Duodenal mucosa (tissue), 2 donors: ENCODE results near the gene HS3ST3B1.

Experiments used
- H3K27ac ChIP-seq: one replicate; pipeline ENCODE4 v1.7.0; 2013; ENCODE audit warnings: low read depth, low read length
- H3K27me3 ChIP-seq, 2 donors: one replicate each; pipeline ENCODE4 v1.7.0; 2013; ENCODE audit warnings: low read length in 2 of 2, control low read depth in 1 of 2; ENCODE audit not compliant: insufficient read depth in 2 of 2, control insufficient read depth in 1 of 2
- H3K36me3 ChIP-seq, 2 donors: one replicate each; pipeline ENCODE4 v1.7.0; 2013; ENCODE audit warnings: low read length in 2 of 2, control low read depth in 1 of 2; ENCODE audit not compliant: insufficient read depth in 2 of 2, control insufficient read depth in 1 of 2
- H3K4me1 ChIP-seq, 2 donors: one replicate each; pipeline ENCODE4 v1.7.0; 2013; ENCODE audit warnings: low read length in 2 of 2, control low read depth in 1 of 2; ENCODE audit not compliant: insufficient read depth in 2 of 2, control insufficient read depth in 1 of 2
- H3K4me3 ChIP-seq, 2 donors: one replicate each; pipeline ENCODE4 v1.7.0; 2013; ENCODE audit warnings: low read length in 2 of 2, low read depth in 1 of 2
- H3K9ac ChIP-seq, 2 donors: one replicate each; pipeline ENCODE4 v1.7.0; 2013; ENCODE audit warnings: low read length in 2 of 2, low read depth in 1 of 2
- H3K9me3 ChIP-seq, 2 donors: one replicate each; pipeline ENCODE4 v1.7.0; 2013; ENCODE audit warnings: low read length in 2 of 2, control low read depth in 1 of 2; ENCODE audit not compliant: control insufficient read depth in 1 of 2

Gene HS3ST3B1

GRCh38 chr17:14354807-14355206, 53.9 kb downstream of the HS3ST3B1 start:
- Histone ChIP-seq H3K4me1 (peaks cover 0 to 5% of the 10 kb centered on the region in 2 donors), H3K9ac (no peak overlapping the region), H3K4me3 (no peak overlapping the region), H3K36me3 (no peaks in the 10 kb centered on the region), H3K27me3 (no peaks in the 10 kb centered on the region), H3K9me3 (no peaks in the 10 kb centered on the region), H3K27ac (no peak overlapping the region)

- H3K27me3 ChIP-seq: no peaks in the 10 kb centered on the region
- H3K27ac ChIP-seq: no peak overlapping the region
- H3K36me3 ChIP-seq: no peaks in the 10 kb centered on the region
- H3K4me1 ChIP-seq: peaks cover 0 to 5% of the 10 kb centered on the region in 2 donors
- no peaks in the 10 kb centered on the region for H3K9me3 ChIP-seq
- no peak overlapping the region for H3K9ac ChIP-seq
- no peak overlapping the region for H3K4me3 ChIP-seq
These were observed 54.7 kb downstream of the HS3ST3B1 start for GRCh38 chr17:14355556-14355955.

- Histone ChIP-seq H3K9ac (no peak overlapping the region), H3K36me3 (no peaks in the 10 kb centered on the region), H3K4me1 (peaks cover 0 to 5% of the 10 kb centered on the region in 2 donors), H3K27me3 (no peaks in the 10 kb centered on the region), H3K9me3 (no peaks in the 10 kb centered on the region), H3K4me3 (no peak overlapping the region), H3K27ac (no peak overlapping the region)
These were observed 58.5 kb downstream of the HS3ST3B1 start for GRCh38 chr17:14359163-14360020.

GRCh38 chr17:14360856-14361255, 60.0 kb downstream of the HS3ST3B1 start:
- Histone ChIP-seq H3K9me3 (no peaks in the 10 kb centered on the region), H3K27me3 (no peaks in the 10 kb centered on the region), H3K4me3 (no peak overlapping the region), H3K27ac (no peak overlapping the region), H3K4me1 (peaks cover 0 to 5% of the 10 kb centered on the region in 2 donors), H3K36me3 (no peaks in the 10 kb centered on the region), H3K9ac (no peak overlapping the region)

- no peaks in the 10 kb centered on the region for H3K36me3 ChIP-seq
- no peak overlapping the region for H3K4me3 ChIP-seq
These were observed 60.6 kb downstream of the HS3ST3B1 start for GRCh38 chr17:14361470-14361869.

GRCh38 chr17:14361945-14362508, 61.1 kb downstream of the HS3ST3B1 start:
- Histone ChIP-seq H3K4me3 (no peak overlapping the region), H3K4me1 (peaks cover 0 to 5% of the 10 kb centered on the region in 2 donors), H3K27me3 (no peaks in the 10 kb centered on the region), H3K36me3 (no peaks in the 10 kb centered on the region), H3K9ac (no peak overlapping the region), H3K27ac (no peak overlapping the region), H3K9me3 (no peaks in the 10 kb centered on the region)

More at GRCh38 chr17:14361470-14361869, 60.6 kb downstream of the HS3ST3B1 start:
- H3K27ac ChIP-seq: no peak overlapping the region
- no peaks in the 10 kb centered on the region for H3K9me3 ChIP-seq
- H3K4me1 ChIP-seq: peaks cover 0 to 5% of the 10 kb centered on the region in 2 donors
- no peak overlapping the region for H3K9ac ChIP-seq
- H3K27me3 ChIP-seq: no peaks in the 10 kb centered on the region

GRCh38 chr17:14366199-14366598, 65.3 kb downstream of the HS3ST3B1 start:
- H3K9me3 ChIP-seq: no peaks in the 10 kb centered on the region
- no peaks in the 10 kb centered on the region for H3K36me3 ChIP-seq
- no peaks in the 10 kb centered on the region for H3K27me3 ChIP-seq
- no peak overlapping the region for H3K9ac ChIP-seq
- H3K4me1 ChIP-seq: no peaks in the 10 kb centered on the region
- H3K4me3 ChIP-seq: no peak overlapping the region
- H3K27ac ChIP-seq: no peak overlapping the region

- H3K27ac ChIP-seq: no peak overlapping the region
These were observed 71.6 kb downstream of the HS3ST3B1 start for GRCh38 chr17:14372461-14372860.

GRCh38 chr17:14372905-14373613, 72.2 kb downstream of the HS3ST3B1 start:
- H3K9me3 ChIP-seq: no peaks in the 10 kb centered on the region
- H3K9ac ChIP-seq: no peak overlapping the region
- H3K4me1 ChIP-seq: no peaks in the 10 kb centered on the region
- H3K27ac ChIP-seq: peak overlapping the region; percentile 27
- no peak overlapping the region for H3K4me3 ChIP-seq
- no peaks in the 10 kb centered on the region for H3K27me3 ChIP-seq
- no peaks in the 10 kb centered on the region for H3K36me3 ChIP-seq

More at GRCh38 chr17:14372461-14372860, 71.6 kb downstream of the HS3ST3B1 start:
- Histone ChIP-seq H3K9me3 (no peaks in the 10 kb centered on the region), H3K9ac (no peak overlapping the region), H3K36me3 (no peaks in the 10 kb centered on the region), H3K27me3 (no peaks in the 10 kb centered on the region), H3K4me3 (no peak overlapping the region), H3K4me1 (no peaks in the 10 kb centered on the region)
